ENCODE data around the gene TRPM4. TPM values are rescaled to one million over a fixed set of nuclear protein-coding genes. Genes with fewer than 3 reads are reported as not detected.

TRPM4 gene
- total and polyA plus RNA-seq, 2 experiments from 2014 or later = 16.5 to 25.7 TPM

GRCh38 chr19:49160450-49161189, 3.0 kb downstream of the TRPM4 start:
- Mint-ChIP-seq H3K27me3 (ENCODE audit: insufficient read depth, low read depth, poor library complexity) (peaks cover 15% of the 10 kb centered on the region), H3K4me3 (no peak overlapping the region; the same call in 2 of the 3 replicates), H3K4me1 (peaks cover 22% of the 10 kb centered on the region), H3K36me3 (ENCODE audit: low read depth) (peaks cover 3% of the 10 kb centered on the region; the same call in 1 of the 3 replicates), H3K9me3 (peaks cover 3% of the 10 kb centered on the region; the same call in 1 of the 3 replicates), H3K27ac (no peak overlapping the region)
- ATAC-seq (no peak), DNase-seq (ENCODE audit: low spot score) (no peak)
- Histone ChIP-seq H3F3A (replicated peaks; ENCODE audit: low read depth) (0 out of 2 replicates have a peak, but pooled peaks cover 2% of the 10 kb centered on the region), H3K79me2 (replicated peaks; ENCODE audit: insufficient read depth) (no peaks in the 10 kb centered on the region), H2AFZ (no peak overlapping the region), H3K27ac (ENCODE audit: low read depth) (no peak overlapping the region), H3K36me3 (ENCODE audit: insufficient read depth) (no peaks in the 10 kb centered on the region), H3K4me1 (ENCODE audit: insufficient read depth) (peaks cover 10% of the 10 kb centered on the region), H3K4me3 (no peak overlapping the region), H3K27me3 (ENCODE audit: insufficient read depth) (peaks cover 15% of the 10 kb centered on the region), H3K4me2 (no peak overlapping the region), H3K9me2 (ENCODE audit: insufficient read depth) (no peaks in the 10 kb centered on the region), H4K20me1 (replicated peaks; ENCODE audit: insufficient read depth) (no peaks in the 10 kb centered on the region)
- TF ChIP-seq ZNF331 (CRISPR knock-in tag; IDR thresholded peaks at IDR 0.05; ENCODE audit: low read depth) = no peak
- TF ChIP-seq, protein P1, sequence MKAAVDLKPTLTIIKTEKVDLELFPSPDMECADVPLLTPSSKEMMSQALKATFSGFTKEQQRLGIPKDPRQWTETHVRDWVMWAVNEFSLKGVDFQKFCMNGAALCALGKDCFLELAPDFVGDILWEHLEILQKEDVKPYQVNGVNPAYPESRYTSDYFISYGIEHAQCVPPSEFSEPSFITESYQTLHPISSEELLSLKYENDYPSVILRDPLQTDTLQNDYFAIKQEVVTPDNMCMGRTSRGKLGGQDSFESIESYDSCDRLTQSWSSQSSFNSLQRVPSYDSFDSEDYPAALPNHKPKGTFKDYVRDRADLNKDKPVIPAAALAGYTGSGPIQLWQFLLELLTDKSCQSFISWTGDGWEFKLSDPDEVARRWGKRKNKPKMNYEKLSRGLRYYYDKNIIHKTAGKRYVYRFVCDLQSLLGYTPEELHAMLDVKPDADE (IDR thresholded peaks at IDR 0.05) = no peak
- no peak for TF ChIP-seq STAT1 (IDR thresholded peaks at IDR 0.05; ENCODE audit: unreplicated experiment)
- no peak for TF ChIP-seq NANOG (IDR thresholded peaks at IDR 0.05; ENCODE audit: borderline replicate concordance)
- TF ChIP-seq, protein P2, sequence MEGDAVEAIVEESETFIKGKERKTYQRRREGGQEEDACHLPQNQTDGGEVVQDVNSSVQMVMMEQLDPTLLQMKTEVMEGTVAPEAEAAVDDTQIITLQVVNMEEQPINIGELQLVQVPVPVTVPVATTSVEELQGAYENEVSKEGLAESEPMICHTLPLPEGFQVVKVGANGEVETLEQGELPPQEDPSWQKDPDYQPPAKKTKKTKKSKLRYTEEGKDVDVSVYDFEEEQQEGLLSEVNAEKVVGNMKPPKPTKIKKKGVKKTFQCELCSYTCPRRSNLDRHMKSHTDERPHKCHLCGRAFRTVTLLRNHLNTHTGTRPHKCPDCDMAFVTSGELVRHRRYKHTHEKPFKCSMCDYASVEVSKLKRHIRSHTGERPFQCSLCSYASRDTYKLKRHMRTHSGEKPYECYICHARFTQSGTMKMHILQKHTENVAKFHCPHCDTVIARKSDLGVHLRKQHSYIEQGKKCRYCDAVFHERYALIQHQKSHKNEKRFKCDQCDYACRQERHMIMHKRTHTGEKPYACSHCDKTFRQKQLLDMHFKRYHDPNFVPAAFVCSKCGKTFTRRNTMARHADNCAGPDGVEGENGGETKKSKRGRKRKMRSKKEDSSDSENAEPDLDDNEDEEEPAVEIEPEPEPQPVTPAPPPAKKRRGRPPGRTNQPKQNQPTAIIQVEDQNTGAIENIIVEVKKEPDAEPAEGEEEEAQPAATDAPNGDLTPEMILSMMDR (conservative IDR thresholded peaks at IDR 0.05; ENCODE audit: low read depth in 2 of 2) = no peak
- TF ChIP-seq, protein P3, sequence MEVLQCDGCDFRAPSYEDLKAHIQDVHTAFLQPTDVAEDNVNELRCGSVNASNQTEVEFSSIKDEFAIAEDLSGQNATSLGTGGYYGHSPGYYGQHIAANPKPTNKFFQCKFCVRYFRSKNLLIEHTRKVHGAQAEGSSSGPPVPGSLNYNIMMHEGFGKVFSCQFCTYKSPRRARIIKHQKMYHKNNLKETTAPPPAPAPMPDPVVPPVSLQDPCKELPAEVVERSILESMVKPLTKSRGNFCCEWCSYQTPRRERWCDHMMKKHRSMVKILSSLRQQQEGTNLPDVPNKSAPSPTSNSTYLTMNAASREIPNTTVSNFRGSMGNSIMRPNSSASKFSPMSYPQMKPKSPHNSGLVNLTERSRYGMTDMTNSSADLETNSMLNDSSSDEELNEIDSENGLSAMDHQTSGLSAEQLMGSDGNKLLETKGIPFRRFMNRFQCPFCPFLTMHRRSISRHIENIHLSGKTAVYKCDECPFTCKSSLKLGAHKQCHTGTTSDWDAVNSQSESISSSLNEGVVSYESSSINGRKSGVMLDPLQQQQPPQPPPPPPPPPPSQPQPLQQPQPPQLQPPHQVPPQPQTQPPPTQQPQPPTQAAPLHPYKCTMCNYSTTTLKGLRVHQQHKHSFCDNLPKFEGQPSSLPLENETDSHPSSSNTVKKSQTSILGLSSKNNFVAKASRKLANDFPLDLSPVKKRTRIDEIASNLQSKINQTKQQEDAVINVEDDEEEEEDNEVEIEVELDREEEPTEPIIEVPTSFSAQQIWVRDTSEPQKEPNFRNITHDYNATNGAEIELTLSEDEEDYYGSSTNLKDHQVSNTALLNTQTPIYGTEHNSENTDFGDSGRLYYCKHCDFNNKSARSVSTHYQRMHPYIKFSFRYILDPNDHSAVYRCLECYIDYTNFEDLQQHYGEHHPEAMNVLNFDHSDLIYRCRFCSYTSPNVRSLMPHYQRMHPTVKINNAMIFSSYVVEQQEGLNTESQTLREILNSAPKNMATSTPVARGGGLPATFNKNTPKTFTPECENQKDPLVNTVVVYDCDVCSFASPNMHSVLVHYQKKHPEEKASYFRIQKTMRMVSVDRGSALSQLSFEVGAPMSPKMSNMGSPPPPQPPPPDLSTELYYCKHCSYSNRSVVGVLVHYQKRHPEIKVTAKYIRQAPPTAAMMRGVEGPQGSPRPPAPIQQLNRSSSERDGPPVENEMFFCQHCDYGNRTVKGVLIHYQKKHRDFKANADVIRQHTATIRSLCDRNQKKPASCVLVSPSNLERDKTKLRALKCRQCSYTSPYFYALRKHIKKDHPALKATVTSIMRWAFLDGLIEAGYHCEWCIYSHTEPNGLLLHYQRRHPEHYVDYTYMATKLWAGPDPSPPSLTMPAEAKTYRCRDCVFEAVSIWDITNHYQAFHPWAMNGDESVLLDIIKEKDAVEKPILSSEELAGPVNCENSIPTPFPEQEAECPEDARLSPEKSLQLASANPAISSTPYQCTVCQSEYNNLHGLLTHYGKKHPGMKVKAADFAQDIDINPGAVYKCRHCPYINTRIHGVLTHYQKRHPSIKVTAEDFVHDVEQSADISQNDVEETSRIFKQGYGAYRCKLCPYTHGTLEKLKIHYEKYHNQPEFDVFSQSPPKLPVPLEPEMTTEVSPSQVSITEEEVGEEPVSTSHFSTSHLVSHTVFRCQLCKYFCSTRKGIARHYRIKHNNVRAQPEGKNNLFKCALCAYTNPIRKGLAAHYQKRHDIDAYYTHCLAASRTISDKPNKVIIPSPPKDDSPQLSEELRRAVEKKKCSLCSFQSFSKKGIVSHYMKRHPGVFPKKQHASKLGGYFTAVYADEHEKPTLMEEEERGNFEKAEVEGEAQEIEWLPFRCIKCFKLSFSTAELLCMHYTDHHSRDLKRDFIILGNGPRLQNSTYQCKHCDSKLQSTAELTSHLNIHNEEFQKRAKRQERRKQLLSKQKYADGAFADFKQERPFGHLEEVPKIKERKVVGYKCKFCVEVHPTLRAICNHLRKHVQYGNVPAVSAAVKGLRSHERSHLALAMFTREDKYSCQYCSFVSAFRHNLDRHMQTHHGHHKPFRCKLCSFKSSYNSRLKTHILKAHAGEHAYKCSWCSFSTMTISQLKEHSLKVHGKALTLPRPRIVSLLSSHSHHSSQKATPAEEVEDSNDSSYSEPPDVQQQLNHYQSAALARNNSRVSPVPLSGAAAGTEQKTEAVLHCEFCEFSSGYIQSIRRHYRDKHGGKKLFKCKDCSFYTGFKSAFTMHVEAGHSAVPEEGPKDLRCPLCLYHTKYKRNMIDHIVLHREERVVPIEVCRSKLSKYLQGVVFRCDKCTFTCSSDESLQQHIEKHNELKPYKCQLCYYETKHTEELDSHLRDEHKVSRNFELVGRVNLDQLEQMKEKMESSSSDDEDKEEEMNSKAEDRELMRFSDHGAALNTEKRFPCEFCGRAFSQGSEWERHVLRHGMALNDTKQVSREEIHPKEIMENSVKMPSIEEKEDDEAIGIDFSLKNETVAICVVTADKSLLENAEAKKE (CRISPR knock-in tag; IDR thresholded peaks at IDR 0.05) = no peak
- TF ChIP-seq JUNB (IDR thresholded peaks at IDR 0.05; ENCODE audit: unreplicated experiment) = no peak
- TF ChIP-seq ZNF114 (CRISPR knock-in tag; IDR thresholded peaks at IDR 0.05) = no peak
- TF ChIP-seq EZH2phosphoT487 (IDR thresholded peaks at IDR 0.05; ENCODE audit: unreplicated experiment) = no peak
- no peak for TF ChIP-seq POLR2AphosphoS5 (IDR thresholded peaks at IDR 0.05; ENCODE audit: low read depth)
- no peak for TF ChIP-seq EZH2 (IDR thresholded peaks at IDR 0.05; ENCODE audit: low read depth, unreplicated experiment)
- no peak for TF ChIP-seq CREB1 (CRISPR knock-in tag; IDR thresholded peaks at IDR 0.05; ENCODE audit: low read depth)
- TF ChIP-seq, protein P4, sequence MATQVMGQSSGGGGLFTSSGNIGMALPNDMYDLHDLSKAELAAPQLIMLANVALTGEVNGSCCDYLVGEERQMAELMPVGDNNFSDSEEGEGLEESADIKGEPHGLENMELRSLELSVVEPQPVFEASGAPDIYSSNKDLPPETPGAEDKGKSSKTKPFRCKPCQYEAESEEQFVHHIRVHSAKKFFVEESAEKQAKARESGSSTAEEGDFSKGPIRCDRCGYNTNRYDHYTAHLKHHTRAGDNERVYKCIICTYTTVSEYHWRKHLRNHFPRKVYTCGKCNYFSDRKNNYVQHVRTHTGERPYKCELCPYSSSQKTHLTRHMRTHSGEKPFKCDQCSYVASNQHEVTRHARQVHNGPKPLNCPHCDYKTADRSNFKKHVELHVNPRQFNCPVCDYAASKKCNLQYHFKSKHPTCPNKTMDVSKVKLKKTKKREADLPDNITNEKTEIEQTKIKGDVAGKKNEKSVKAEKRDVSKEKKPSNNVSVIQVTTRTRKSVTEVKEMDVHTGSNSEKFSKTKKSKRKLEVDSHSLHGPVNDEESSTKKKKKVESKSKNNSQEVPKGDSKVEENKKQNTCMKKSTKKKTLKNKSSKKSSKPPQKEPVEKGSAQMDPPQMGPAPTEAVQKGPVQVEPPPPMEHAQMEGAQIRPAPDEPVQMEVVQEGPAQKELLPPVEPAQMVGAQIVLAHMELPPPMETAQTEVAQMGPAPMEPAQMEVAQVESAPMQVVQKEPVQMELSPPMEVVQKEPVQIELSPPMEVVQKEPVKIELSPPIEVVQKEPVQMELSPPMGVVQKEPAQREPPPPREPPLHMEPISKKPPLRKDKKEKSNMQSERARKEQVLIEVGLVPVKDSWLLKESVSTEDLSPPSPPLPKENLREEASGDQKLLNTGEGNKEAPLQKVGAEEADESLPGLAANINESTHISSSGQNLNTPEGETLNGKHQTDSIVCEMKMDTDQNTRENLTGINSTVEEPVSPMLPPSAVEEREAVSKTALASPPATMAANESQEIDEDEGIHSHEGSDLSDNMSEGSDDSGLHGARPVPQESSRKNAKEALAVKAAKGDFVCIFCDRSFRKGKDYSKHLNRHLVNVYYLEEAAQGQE (IDR thresholded peaks at IDR 0.05; ENCODE audit: unreplicated experiment) = no peak
